Retinal pigment epithelial cell (primary cell): ENCODE results near the gene MRPL28.
A peak's percentile ranks its signal among the peaks of the same experiment; 100 is the strongest.

Experiments used
- DNase-seq: peaks from one replicate; pipeline ENCODE4 v3.0.0-alpha.2; 2010; ENCODE audit warnings: low read depth
- H3K4me3 ChIP-seq: 2 replicates; pipeline ENCODE4 v1.5.1; 2011; ENCODE audit warnings: mild to moderate bottlenecking, low read length, control low read depth, moderate library complexity
- TF ChIP-seq, protein P1 (sequence below): conservative IDR thresholded peaks from 2 replicates; pipeline ENCODE4 v1.5.1; 2011; ENCODE audit warnings: low read depth, low read length, control low read depth, inconsistent platforms

Gene MRPL28

DNA sequence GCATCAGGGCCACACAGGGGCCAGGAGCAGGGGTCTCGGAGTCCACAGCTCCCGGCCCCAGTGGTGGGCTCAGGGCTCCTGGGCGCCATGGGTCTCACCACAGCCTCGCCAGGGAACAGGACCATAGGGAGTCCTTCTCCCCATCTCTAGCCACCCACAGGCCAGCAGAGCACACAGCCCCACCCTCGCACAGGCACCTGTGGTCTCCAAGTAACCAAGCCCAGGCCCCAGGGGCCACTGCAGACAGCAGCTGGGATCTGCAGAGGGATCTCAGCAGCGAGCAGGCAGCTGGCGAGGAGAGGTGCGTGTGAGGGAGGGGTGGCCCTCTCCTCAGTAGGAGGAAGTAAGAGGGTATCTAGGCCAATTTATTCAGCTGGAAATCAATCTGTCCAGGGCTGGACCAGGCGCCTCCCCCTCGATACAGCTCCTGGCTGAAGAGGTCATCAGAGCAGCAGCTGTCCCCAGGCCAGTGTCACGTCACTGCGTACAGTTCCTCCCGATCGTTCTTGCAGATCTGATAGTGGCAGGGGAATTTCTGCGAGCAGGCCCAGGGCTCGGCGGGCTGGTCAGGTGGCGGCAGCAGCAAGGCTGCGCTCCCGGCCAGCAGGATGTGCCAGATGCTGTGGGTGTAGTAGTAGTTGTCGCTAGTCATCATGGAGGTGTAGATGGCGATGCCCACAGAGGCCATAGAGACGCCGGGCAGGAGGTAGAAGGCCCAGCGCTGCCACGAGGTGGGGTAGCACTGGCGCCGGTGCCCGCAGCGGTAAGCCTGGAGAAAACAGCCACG lies 1.4 kb upstream of the MRPL28 start:
- DNase-seq, result no peak
- no peak overlapping the region for H3K4me3 ChIP-seq
- TF ChIP-seq, protein P1, sequence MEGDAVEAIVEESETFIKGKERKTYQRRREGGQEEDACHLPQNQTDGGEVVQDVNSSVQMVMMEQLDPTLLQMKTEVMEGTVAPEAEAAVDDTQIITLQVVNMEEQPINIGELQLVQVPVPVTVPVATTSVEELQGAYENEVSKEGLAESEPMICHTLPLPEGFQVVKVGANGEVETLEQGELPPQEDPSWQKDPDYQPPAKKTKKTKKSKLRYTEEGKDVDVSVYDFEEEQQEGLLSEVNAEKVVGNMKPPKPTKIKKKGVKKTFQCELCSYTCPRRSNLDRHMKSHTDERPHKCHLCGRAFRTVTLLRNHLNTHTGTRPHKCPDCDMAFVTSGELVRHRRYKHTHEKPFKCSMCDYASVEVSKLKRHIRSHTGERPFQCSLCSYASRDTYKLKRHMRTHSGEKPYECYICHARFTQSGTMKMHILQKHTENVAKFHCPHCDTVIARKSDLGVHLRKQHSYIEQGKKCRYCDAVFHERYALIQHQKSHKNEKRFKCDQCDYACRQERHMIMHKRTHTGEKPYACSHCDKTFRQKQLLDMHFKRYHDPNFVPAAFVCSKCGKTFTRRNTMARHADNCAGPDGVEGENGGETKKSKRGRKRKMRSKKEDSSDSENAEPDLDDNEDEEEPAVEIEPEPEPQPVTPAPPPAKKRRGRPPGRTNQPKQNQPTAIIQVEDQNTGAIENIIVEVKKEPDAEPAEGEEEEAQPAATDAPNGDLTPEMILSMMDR, result no peak

DNA sequence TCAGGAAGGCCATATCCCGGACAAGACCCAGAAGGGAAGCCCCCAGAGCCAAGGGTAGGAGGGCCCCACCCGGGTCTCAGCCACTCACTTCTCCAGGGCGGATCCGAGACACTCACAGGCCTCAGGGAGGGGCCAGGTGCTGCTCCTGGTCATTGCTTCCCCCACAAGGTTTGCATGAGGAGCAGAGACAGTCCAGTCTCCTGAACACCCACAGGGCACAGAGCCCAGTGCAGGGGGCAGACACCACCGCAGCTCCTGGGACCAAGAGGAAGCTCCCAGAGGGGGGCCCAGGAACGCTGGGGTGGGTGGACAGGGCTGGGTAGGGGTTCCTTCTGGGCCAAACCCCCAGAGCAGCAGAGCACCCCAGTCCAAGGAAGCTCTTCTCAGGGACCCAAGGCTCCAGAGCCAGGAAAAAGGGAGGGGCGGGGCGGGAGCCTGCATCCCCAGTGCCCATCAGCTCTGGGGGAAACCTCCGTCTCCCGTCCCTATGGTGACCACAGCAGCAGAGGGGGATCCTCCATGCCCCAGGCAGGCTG lies 709 bp upstream of the MRPL28 start:
- peak overlapping the region; percentile 39 for H3K4me3 ChIP-seq
- no peak for DNase-seq

GRCh38 chr16:369866-370436 lies 387 bp downstream of the MRPL28 start:
- DNase-seq, result no peak
- H3K4me3 ChIP-seq, result peak overlapping the region; percentile 39
- TF ChIP-seq, protein P1, result no peak

More for the DNA sequence above, 709 bp upstream of the MRPL28 start:
- TF ChIP-seq, protein P1, result no peak

- peak overlapping the region; percentile 39 for H3K4me3 ChIP-seq
- DNase-seq, result no peak
- TF ChIP-seq, protein P1, result no peak
These were observed 968 bp downstream of the MRPL28 start for GRCh38 chr16:369275-369865.

DNA sequence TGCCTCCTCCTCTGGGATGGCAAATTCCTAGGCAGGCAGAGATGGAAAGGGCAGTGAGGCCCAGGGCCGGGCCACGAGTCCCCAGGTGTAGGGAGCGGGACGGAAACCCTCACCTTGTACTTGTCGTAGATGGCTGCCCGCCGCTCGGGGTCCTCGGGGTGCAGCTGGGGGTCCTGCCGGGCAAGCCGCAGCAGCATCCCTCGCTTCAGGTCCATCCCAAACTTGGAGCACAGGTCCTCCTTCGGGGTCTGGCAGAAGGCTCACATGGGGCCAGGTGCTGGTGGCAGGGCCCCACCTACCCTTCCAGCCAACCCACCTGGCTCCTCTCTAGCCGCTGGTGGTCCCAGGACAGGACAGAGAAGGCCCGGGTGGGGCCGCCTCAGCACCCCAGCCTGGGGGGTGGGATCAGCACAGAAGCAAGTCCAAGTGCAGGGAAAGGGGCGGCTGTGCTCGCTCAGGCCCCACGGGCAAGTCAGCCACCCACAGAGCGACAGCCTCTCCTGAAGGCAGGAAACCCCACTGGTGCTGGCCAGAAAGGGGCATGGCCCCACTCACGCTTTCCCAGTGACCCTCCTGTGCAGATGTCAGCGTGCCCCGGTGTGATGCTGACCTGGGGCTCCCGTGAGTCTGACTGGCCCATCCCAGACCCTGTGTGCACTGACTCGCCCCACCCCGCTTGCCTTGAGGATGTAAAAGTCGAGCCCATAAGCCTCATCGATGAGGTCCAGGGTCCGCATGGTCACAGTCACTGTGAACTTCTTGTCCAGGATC lies 1.8 kb downstream of the MRPL28 start:
- no peak for DNase-seq
- no peak overlapping the region for H3K4me3 ChIP-seq
- TF ChIP-seq, protein P1, result no peak

DNA sequence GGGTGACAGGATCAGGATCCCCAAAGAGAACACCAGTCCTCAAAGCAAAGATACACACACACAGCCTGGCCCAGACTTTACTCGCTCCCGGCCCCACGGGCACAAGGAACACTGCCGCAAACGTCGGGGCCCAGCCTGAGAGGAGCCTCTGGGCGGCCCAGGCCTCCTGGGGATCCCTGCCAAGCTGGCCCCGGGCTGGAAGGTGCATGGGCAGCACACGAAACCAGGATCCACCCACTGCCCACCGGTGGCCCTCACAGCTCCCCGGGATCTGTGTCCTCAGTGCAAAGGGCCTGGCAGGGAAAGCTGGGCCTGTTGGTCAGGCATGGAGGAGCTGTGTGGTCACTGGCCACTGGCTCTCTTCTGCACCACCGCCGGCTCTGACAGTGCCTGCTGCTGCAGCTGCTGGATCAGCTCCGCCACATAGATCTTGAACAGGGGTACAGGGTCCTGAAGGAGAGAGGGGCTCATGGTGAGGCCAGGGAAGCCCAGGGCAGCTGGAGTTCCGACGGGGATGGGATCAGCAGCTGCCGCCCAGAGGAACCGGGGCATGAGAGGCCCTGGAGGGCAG lies 2.9 kb downstream of the MRPL28 start:
- no peak overlapping the region for H3K4me3 ChIP-seq
- no peak for DNase-seq
- TF ChIP-seq, protein P1, result no peak
